Neuron (in vitro differentiated cells): ENCODE measurements around the gene NEUROD1.

Source experiments
- H2AFZ ChIP-seq: one replicate; pipeline ENCODE4 v1.6.1; 2013; ENCODE audit warnings: low read depth, mild to moderate bottlenecking, inconsistent platforms, low read length, moderate library complexity
- H3K27me3 ChIP-seq: one replicate; pipeline ENCODE4 v1.6.1; 2013; ENCODE audit warnings: low read length; ENCODE audit not compliant: insufficient read depth
- H3K36me3 ChIP-seq: one replicate; pipeline ENCODE4 v1.6.1; 2013; ENCODE audit warnings: low read length; ENCODE audit not compliant: insufficient read depth
- H3K4me1 ChIP-seq: one replicate; pipeline ENCODE4 v1.6.1; 2013; ENCODE audit warnings: low read length; ENCODE audit not compliant: insufficient read depth
- H3K4me3 ChIP-seq: 2 replicates; pipeline ENCODE4 v1.5.1; 2013; ENCODE audit warnings: mild to moderate bottlenecking, low read length, moderate library complexity
- H3K9me3 ChIP-seq: one replicate; pipeline ENCODE4 v1.6.1; 2013; ENCODE audit warnings: low read length

The NEUROD1 gene

DNA sequence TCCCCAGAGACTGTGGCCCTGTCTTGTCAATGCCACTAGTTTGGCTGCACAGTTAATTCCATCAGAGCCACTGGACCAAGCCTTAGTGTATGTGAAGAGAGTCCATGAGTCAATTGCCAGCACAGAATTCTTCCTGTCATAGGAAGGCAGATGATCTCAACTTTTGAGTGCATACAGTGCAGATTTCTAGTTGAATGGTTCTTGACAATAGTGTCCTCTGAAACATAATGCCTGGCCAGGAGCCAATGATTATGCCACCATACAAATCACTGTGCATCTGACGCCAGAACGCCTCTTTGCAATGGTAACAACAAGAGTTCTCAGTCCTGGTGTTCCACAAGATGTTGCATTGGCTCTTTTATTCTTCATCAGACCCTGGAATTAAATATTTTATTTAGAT, 7.1 kb downstream of the NEUROD1 start:
- no peak overlapping the region for H2AFZ ChIP-seq
- no peaks in the 10 kb centered on the region for H3K9me3 ChIP-seq
- H3K4me3 ChIP-seq: no peak overlapping the region
- H3K4me1 ChIP-seq: peaks cover 4% of the 10 kb centered on the region
- peaks cover 29% of the 10 kb centered on the region for H3K27me3 ChIP-seq
- no peaks in the 10 kb centered on the region for H3K36me3 ChIP-seq

DNA sequence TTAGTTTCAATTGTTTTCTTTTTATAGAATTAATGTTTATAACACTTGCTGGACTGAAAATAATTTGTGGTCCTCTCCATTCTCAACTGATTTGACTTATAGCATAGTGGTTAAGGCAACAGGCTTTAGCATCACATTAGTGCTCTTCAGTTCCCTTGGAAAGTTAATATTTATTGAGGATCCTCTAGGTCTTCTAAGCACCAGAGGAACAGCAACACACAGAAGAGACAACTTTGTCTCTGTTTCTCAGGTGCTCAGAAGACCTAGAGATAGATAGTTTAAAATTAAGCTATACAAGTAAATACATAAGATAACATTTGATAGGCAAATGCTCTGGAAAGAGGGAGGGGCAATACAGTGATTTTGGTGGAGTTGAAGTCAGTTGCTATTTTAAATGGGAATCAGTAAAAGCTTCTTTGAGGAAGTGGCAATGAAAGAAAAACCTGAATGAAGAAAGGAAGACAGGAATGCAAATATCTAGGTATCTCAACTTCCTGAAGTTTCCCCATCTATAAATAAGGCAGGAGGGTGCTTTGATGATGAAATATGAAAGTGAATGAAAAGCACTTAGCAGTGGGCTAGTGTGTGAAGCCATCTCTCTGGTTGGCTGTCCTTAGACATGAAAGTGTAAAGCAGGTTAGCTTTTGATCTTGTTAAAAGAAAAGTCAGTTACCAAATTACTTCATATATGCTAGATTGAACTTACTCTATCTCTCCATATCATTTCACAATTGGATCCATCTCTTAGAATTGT, 7.9 kb downstream of the NEUROD1 start:
- peaks cover 4% of the 10 kb centered on the region for H3K4me1 ChIP-seq
- no peaks in the 10 kb centered on the region for H3K36me3 ChIP-seq
- H2AFZ ChIP-seq: no peak overlapping the region
- H3K9me3 ChIP-seq: no peaks in the 10 kb centered on the region
- H3K4me3 ChIP-seq: no peak overlapping the region
- H3K27me3 ChIP-seq: peaks cover 26% of the 10 kb centered on the region

DNA sequence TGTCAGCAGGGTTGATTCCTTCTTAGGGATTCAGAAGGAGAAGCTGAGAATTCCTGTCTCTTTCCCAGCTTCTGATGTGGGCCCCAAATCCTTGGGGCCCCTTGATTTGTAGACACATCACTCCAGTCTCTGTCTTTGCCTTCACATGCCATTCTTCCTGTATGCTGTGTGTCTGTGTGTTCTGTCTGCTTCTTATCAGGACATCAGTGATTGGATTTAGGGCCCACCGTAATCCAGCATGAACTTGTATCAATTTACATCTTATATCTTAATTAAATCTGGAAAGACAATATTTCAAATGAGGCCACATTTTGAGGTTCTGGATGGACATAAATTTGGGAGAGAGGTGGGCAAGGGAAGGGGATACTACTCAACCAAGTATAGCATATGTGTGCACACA, 9.7 kb downstream of the NEUROD1 start:
- Histone ChIP-seq H3K4me1 (peaks cover 4% of the 10 kb centered on the region), H3K9me3 (peaks cover under 1% of the 10 kb centered on the region), H2AFZ (no peak overlapping the region), H3K36me3 (no peaks in the 10 kb centered on the region), H3K4me3 (no peak overlapping the region), H3K27me3 (peaks cover 26% of the 10 kb centered on the region)

DNA sequence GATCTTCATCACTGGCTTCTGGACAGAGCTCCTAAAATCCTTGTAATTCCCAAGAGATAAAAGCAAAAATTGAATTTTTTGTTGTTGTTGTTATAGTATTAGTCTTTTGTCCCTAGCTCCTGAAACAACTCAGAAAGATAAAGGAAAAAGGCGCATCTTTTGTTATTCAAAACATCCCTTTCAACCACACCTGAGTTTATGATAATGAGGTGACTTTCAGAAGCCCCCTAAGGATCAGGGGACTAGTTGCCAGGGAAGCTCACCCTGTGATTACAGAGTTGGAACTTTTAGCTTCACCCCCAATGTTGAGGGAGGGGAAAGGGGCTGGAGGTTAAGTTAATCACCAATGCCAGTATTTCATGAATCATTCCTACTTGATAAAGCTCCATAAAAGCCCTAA, 13.1 kb downstream of the NEUROD1 start:
- no peaks in the 10 kb centered on the region for H3K36me3 ChIP-seq
- H2AFZ ChIP-seq: no peak overlapping the region
- H3K27me3 ChIP-seq: peaks cover 23% of the 10 kb centered on the region
- peaks cover 2% of the 10 kb centered on the region for H3K9me3 ChIP-seq
- no peaks in the 10 kb centered on the region for H3K4me1 ChIP-seq
- H3K4me3 ChIP-seq: no peak overlapping the region

DNA sequence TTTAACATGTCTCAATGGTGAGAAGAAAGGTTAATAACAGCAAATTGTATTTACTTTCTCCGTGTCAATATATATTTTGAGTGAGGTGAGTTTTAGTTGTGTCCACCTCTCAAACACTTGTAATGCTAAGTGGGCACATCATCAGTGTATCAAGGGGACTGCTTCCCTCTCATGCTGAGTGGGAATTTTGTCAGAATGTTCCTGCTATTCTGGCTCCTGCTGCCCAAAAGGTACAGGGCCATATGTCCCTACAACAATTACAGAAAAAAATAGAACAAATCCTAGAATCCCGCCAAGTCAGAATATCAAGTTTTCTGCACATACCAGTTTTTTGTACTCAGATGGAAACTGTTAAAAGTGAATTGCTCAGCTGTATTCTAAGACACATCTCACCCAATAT, 18.0 kb downstream of the NEUROD1 start:
- H2AFZ ChIP-seq: no peak overlapping the region
- H3K4me3 ChIP-seq: no peak overlapping the region
- peaks cover 2% of the 10 kb centered on the region for H3K9me3 ChIP-seq
- no peaks in the 10 kb centered on the region for H3K4me1 ChIP-seq
- H3K36me3 ChIP-seq: no peaks in the 10 kb centered on the region
- H3K27me3 ChIP-seq: peaks cover 42% of the 10 kb centered on the region

DNA sequence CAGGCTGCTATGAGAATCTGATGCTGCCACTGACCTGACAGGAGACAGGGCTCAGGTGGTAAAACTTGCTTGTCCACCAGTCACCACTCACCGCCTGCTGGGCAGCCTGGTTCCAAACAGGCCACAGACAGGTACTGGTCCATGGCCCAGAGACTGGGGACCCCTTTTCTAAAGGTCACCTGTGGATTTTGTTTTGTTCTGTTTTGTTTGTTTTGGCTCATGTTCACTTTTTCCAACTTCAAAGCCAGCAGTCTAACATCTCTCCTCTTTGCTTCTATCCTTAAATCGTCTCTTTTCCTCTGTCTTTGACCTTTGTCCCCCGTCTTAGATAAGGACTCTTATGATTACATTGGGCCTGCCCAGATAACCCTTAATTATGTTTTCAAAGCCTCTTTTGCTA, 20.1 kb downstream of the NEUROD1 start:
- H3K4me3 ChIP-seq: no peak overlapping the region
- H3K36me3 ChIP-seq: no peaks in the 10 kb centered on the region
- peaks cover 3% of the 10 kb centered on the region for H3K4me1 ChIP-seq
- no peak overlapping the region for H2AFZ ChIP-seq
- peaks cover 61% of the 10 kb centered on the region for H3K27me3 ChIP-seq
- no peaks in the 10 kb centered on the region for H3K9me3 ChIP-seq

DNA sequence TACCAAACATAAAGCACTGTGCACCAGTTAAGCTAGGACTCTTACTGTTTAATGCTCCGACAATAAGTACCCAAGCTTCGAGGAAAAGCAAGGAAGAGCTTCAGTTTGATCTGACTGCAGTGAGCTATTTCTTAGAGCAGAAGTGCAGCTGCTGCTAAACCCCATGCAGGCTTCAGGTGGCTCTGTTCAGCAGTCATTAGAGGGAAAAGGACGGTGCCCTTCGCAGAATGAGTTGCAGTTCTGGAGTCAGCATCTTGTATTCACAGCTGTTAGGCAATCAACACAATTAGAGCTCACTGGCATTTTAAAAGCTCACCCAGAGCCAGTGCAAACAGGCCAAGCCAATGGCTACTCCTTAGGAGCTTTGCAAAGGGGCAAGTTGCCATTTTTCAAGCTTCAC, 21.9 kb downstream of the NEUROD1 start:
- Histone ChIP-seq H3K27me3 (peaks cover 71% of the 10 kb centered on the region), H3K4me1 (peaks cover 3% of the 10 kb centered on the region), H3K36me3 (no peaks in the 10 kb centered on the region), H2AFZ (no peak overlapping the region), H3K4me3 (no peak overlapping the region), H3K9me3 (no peaks in the 10 kb centered on the region)

DNA sequence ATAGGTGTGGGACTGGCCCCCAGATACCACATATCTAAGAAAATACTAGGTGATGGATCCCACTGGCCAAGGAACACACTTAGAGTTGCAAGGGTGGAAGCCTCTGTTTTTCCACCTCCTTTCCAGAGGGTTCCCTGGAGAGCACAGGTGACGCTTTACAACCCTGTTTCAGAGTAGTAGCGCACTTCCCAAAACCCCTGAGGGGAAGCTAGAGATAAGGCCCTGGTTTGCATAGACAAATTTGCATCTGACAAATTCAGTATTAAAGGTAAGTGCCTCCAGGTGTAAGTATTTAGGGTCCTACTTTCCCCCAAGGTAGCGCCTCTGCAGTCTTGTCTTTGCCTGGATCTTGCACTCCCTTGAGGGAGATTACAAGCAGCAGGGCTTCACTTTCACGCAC, 22.9 kb downstream of the NEUROD1 start:
- Histone ChIP-seq H3K36me3 (no peaks in the 10 kb centered on the region), H2AFZ (no peak overlapping the region), H3K4me1 (peaks cover 3% of the 10 kb centered on the region), H3K4me3 (peak overlapping the region; percentile 39), H3K9me3 (no peaks in the 10 kb centered on the region), H3K27me3 (peaks cover 75% of the 10 kb centered on the region)

DNA sequence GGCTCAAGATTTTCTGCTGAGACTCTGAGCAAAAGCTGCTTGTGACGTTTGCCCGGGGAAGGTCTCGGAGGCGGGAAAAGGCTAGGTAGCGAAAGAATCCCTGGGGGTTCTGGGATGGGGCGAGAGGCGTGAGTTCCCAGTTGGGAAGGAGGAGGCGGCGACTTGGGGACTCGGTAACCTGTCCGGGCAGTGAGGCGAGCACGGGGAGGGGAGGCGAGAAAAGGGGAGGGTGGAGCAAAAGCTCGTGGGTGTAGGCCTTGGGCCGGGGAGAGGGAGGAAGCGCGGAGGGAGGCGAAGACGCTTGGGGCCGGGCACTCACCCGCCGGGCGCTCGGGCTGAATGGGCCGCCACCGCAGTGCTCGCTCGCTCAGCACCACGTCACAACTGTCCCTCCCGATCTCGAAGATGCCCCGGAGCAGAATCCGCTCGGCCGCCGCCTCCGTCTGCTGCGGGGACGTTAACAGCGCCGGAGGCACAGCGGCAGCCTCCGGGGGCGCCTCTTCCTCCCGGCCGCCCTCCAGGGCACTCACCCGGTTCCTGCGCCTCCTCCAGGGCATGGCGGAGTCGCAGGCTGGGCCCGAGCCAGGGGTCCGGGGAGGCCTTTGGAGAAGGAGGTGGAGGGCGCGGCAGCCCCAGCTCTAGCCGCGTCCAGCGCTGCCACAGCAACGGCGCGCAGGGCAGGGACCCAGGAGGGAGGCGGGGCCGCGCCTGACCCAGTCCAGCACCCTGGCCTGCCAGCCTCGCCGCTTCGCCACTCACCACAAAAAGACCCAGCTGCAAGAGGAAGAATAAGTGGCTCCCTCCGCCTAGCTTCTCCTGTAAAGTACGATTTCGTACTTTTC, 23.6 kb downstream of the NEUROD1 start, which contains the start of gene CERKL:
TSS of gene CERKL (minus strand) at position 656 of the 842 bp plus-strand sequence. CDS start at position 557, 99 bp downstream.
- Histone ChIP-seq H3K4me1 (peaks cover 3% of the 10 kb centered on the region), H3K36me3 (no peaks in the 10 kb centered on the region), H2AFZ (peak within 1 kb of the TSS; percentile 39), H3K27me3 (peaks cover 70% of the 10 kb centered on the region), H3K9me3 (no peaks in the 10 kb centered on the region), H3K4me3 (peak within 1 kb of the TSS; percentile 39)

DNA sequence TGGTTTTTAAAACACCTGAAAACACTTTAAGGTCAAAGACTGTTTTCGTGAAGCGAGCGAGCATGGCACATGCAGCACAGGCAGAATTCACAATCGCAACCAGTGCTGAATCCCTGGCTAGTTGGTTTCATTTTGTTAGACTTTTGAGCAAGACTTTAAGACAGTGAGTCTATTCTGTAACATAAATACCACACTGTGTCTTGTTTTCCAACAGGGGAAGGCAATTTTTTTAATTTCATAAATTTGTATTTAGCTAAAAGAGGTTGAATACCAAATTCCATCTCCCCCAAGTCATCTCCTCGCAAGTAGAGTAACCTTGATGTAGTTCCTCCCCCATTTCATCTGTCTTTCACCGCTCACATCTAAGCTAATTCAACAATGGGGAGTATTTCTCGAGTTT, 24.8 kb downstream of the NEUROD1 start:
- no peaks in the 10 kb centered on the region for H3K9me3 ChIP-seq
- H3K4me1 ChIP-seq: peaks cover 3% of the 10 kb centered on the region
- H3K27me3 ChIP-seq: peaks cover 68% of the 10 kb centered on the region
- H3K4me3 ChIP-seq: no peak overlapping the region
- H2AFZ ChIP-seq: no peak overlapping the region
- H3K36me3 ChIP-seq: no peaks in the 10 kb centered on the region

DNA sequence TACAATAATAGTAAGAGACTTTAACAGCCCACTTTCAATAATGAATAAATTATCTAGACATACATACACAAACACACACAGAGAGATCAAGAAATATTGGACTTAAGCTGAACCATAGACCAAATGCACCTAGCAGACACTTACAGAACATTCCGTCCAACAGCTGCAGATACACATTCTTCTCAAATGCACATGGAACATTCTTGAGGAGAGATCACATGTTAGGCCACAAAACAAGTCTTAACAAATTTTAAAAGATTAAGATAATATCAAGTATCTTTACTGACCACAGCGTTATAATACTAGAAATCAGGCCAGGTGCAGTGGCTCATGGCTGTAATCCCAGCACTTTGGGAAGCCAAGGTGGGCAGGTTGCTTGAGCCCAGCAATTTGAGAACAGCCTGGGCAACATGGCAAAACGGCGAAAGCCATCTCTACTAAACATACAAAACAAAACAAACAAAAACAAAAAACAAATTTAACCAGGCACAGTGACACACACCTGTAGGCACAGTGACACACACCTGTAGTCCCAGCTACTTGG, 30.8 kb downstream of the NEUROD1 start:
- no peak overlapping the region for H3K4me3 ChIP-seq
- peaks cover 18% of the 10 kb centered on the region for H3K27me3 ChIP-seq
- H2AFZ ChIP-seq: no peak overlapping the region
- H3K4me1 ChIP-seq: no peaks in the 10 kb centered on the region
- no peaks in the 10 kb centered on the region for H3K9me3 ChIP-seq
- no peaks in the 10 kb centered on the region for H3K36me3 ChIP-seq

DNA sequence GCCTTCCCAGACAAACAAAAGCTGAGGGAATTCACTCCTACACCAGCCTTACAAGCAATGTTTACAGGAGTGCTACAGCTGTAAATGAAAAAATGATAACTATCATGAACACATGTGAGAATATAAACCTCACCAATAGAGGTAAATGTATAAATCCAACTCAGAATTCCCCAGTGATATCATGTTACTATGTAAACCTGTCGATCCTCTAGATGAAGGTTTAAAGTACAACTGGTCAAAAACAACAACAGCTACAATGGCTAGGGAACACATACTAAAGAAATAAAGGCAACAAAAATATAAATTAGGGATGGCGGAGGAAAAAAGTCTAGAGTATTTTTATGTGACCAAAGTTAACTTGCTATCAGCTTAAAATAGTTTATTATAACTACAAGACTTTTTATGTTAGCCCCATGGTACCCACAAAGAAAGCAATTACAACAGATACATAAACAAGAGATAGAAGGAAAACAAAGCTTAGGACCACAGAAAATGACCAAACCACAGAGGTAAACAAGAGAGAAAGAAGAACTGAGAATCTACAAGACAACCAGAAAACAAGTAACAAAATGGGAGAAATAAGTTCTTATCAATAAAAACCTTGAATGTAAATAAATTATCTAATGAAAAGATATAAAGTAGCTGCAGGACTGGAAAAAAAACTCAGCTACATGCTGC, 31.7 kb downstream of the NEUROD1 start:
- Histone ChIP-seq H2AFZ (no peak overlapping the region), H3K4me1 (no peaks in the 10 kb centered on the region), H3K9me3 (no peaks in the 10 kb centered on the region), H3K27me3 (peaks cover 10% of the 10 kb centered on the region), H3K4me3 (no peak overlapping the region), H3K36me3 (no peaks in the 10 kb centered on the region)
